ENCODE measurements around the gene MED26.

- TF ChIP-seq GATA3 (IDR thresholded peaks at IDR 0.05; ENCODE audit: low read depth, low read length) (no peak), GATA2 (IDR thresholded peaks at IDR 0.05; ENCODE audit: low read depth, low read length) (no peak)
Measured at GRCh38 chr19:16625163-16625958, 2.6 kb downstream of the MED26 start.

Data from SH-SY5Y (cell line).